ENCODE measurements around the gene STX11.

Gene STX11

GRCh38 chr6:144197919-144198318, 47.6 kb downstream of the STX11 start:
- Histone ChIP-seq H3K79me2 (ENCODE audit: low read length) (no peaks in the 10 kb centered on the region), H3K4me1 (ENCODE audit: low read length) (no peaks in the 10 kb centered on the region), H3K27me3 (ENCODE audit: low read depth, low read length) (no peaks in the 10 kb centered on the region), H3K4me2 (ENCODE audit: low read length) (no peak overlapping the region), H4K20me1 (ENCODE audit: insufficient read depth, low read length) (no peaks in the 10 kb centered on the region), H3K36me3 (replicated peaks; ENCODE audit: low read depth, low read length) (no peaks in the 10 kb centered on the region), H3K9ac (ENCODE audit: low read length) (no peak overlapping the region), H3K27ac (ENCODE audit: low read length) (no peak overlapping the region), H3K9me3 (ENCODE audit: insufficient read depth, low read length) (peaks cover 9% of the 10 kb centered on the region; the same call in 1 of the 2 replicates), H2AFZ (ENCODE audit: low read depth, low read length) (no peak overlapping the region), H3K4me3 (ENCODE audit: low read length) (no peak overlapping the region)
- TF ChIP-seq EZH2phosphoT487 (IDR thresholded peaks at IDR 0.05; ENCODE audit: low read depth) (no peak), CTCF (IDR thresholded peaks at IDR 0.05; ENCODE audit: low read depth, low read length) (no peak)

GRCh38 chr6:144202879-144203468, 52.7 kb downstream of the STX11 start:
- H3K79me2 ChIP-seq (ENCODE audit: low read length): no peaks in the 10 kb centered on the region
- no peak overlapping the region for H3K4me3 ChIP-seq (ENCODE audit: low read length)
- TF ChIP-seq CTCF (IDR thresholded peaks at IDR 0.05; ENCODE audit: low read depth, low read length) (no peak), EZH2phosphoT487 (IDR thresholded peaks at IDR 0.05; ENCODE audit: low read depth) (no peak)
- no peak overlapping the region for H3K9ac ChIP-seq (ENCODE audit: low read length)
- H3K36me3 ChIP-seq (replicated peaks; ENCODE audit: low read depth, low read length): no peaks in the 10 kb centered on the region
- H3K4me2 ChIP-seq (ENCODE audit: low read length): no peak overlapping the region
- no peaks in the 10 kb centered on the region for H4K20me1 ChIP-seq (ENCODE audit: insufficient read depth, low read length)
- no peaks in the 10 kb centered on the region for H3K27me3 ChIP-seq (ENCODE audit: low read depth, low read length)
- no peak overlapping the region for H3K27ac ChIP-seq (ENCODE audit: low read length)
- no peaks in the 10 kb centered on the region for H3K4me1 ChIP-seq (ENCODE audit: low read length)
- H2AFZ ChIP-seq (ENCODE audit: low read depth, low read length): no peak overlapping the region
- peaks cover 13% of the 10 kb centered on the region; the same call in 1 of the 2 replicates for H3K9me3 ChIP-seq (ENCODE audit: insufficient read depth, low read length)

GRCh38 chr6:144211160-144211559, 60.8 kb downstream of the STX11 start:
- no peaks in the 10 kb centered on the region for H4K20me1 ChIP-seq (ENCODE audit: insufficient read depth, low read length)
- H3K9ac ChIP-seq (ENCODE audit: low read length): no peak overlapping the region
- no peaks in the 10 kb centered on the region for H3K36me3 ChIP-seq (replicated peaks; ENCODE audit: low read depth, low read length)
- H3K79me2 ChIP-seq (ENCODE audit: low read length): no peaks in the 10 kb centered on the region
- H3K27me3 ChIP-seq (ENCODE audit: low read depth, low read length): no peaks in the 10 kb centered on the region
- H3K27ac ChIP-seq (ENCODE audit: low read length): no peak overlapping the region
- no peak overlapping the region for H2AFZ ChIP-seq (ENCODE audit: low read depth, low read length)
- TF ChIP-seq EZH2phosphoT487 (IDR thresholded peaks at IDR 0.05; ENCODE audit: low read depth) (no peak), CTCF (IDR thresholded peaks at IDR 0.05; ENCODE audit: low read depth, low read length) (no peak)
- H3K4me3 ChIP-seq (ENCODE audit: low read length): no peak overlapping the region
- no peak overlapping the region for H3K4me2 ChIP-seq (ENCODE audit: low read length)
- H3K4me1 ChIP-seq (ENCODE audit: low read length): peaks cover 7% of the 10 kb centered on the region
- H3K9me3 ChIP-seq (ENCODE audit: insufficient read depth, low read length): no peaks in the 10 kb centered on the region

- H3K4me3 ChIP-seq (ENCODE audit: low read length): no peak overlapping the region
- no peak overlapping the region for H3K27ac ChIP-seq (ENCODE audit: low read length)
- H3K36me3 ChIP-seq (replicated peaks; ENCODE audit: low read depth, low read length): no peaks in the 10 kb centered on the region
- no peaks in the 10 kb centered on the region for H3K9me3 ChIP-seq (ENCODE audit: insufficient read depth, low read length)
- no peak overlapping the region for H3K4me2 ChIP-seq (ENCODE audit: low read length)
- no peaks in the 10 kb centered on the region for H3K79me2 ChIP-seq (ENCODE audit: low read length)
- H4K20me1 ChIP-seq (ENCODE audit: insufficient read depth, low read length): no peaks in the 10 kb centered on the region
- peaks cover 7% of the 10 kb centered on the region for H3K4me1 ChIP-seq (ENCODE audit: low read length)
- TF ChIP-seq CTCF (IDR thresholded peaks at IDR 0.05; ENCODE audit: low read depth, low read length) (no peak), EZH2phosphoT487 (IDR thresholded peaks at IDR 0.05; ENCODE audit: low read depth) (no peak)
- no peak overlapping the region for H3K9ac ChIP-seq (ENCODE audit: low read length)
- no peaks in the 10 kb centered on the region for H3K27me3 ChIP-seq (ENCODE audit: low read depth, low read length)
- no peak overlapping the region for H2AFZ ChIP-seq (ENCODE audit: low read depth, low read length)
Observed at GRCh38 chr6:144213315-144213714, 63.0 kb downstream of the STX11 start.

Data from OCI-LY3 (cell line).